DND-41 (cell line): ENCODE measurements around the gene PXK.

ENCODE experiments used
- ATAC-seq: fragments of 200-7000 bp; cut with Tn5 transposase; 3 replicates; pipeline ENCODE4 v1.9.1; 2021; ENCODE audit warnings: low read depth; ENCODE audit not compliant: insufficient read depth
- DNase-seq: peaks from one replicate; pipeline ENCODE4 v3.0.0-alpha.2; 2020
- H2AFZ ChIP-seq: 2 replicates; pipeline ENCODE4 v1.6.0; 2012; ENCODE audit warnings: low read depth, low read length
- H3K27ac ChIP-seq: 2 replicates; pipeline ENCODE4 v1.5.1; 2012; ENCODE audit warnings: low read length, inconsistent platforms
- H3K27me3 ChIP-seq: fragments of 200-600 bp; sonication (generic); 2 replicates; pipeline ENCODE4 v1.6.0; 2012; ENCODE audit warnings: low read length, mild to moderate bottlenecking, inconsistent platforms; ENCODE audit not compliant: insufficient read depth, poor library complexity
- H3K36me3 ChIP-seq: 2 replicates; pipeline ENCODE4 v1.5.1; 2012; ENCODE audit warnings: low read length, inconsistent platforms; ENCODE audit not compliant: insufficient read depth
- H3K4me1 ChIP-seq: 2 replicates; pipeline ENCODE4 v1.5.1; 2012; ENCODE audit warnings: mild to moderate bottlenecking, low read length; ENCODE audit not compliant: insufficient read depth
- H3K4me2 ChIP-seq: 2 replicates; pipeline ENCODE4 v1.6.0; 2012; ENCODE audit warnings: mild to moderate bottlenecking, moderate library complexity, low read length, inconsistent platforms; ENCODE audit not compliant: insufficient read depth
- H3K4me3 ChIP-seq, 2 experiments: fragments of 200-600 bp in 1 of 2; shearing (Covaris generic) in 1 of 2; 2 replicates each; pipeline ENCODE4 v1.5.1; 2012 to 2016; ENCODE audit warnings: inconsistent platforms in 2 of 2, low read length in 2 of 2, mild to moderate bottlenecking in 2 of 2, low read depth in 1 of 2, moderate library complexity in 1 of 2
- H3K79me2 ChIP-seq: 2 replicates; pipeline ENCODE4 v1.6.0; 2012; ENCODE audit warnings: low read length, inconsistent platforms; ENCODE audit not compliant: insufficient read depth
- H3K9ac ChIP-seq: 2 replicates; pipeline ENCODE4 v1.6.0; 2012; ENCODE audit warnings: low read depth, mild to moderate bottlenecking, inconsistent platforms, low read length, moderate library complexity
- H3K9me3 ChIP-seq: 2 replicates; pipeline ENCODE4 v1.5.1; 2012; ENCODE audit warnings: low read length, moderate library complexity, mild to moderate bottlenecking, inconsistent platforms; ENCODE audit not compliant: insufficient read depth, severe bottlenecking
- H4K20me1 ChIP-seq: 2 replicates; pipeline ENCODE4 v1.6.0; 2012; ENCODE audit warnings: low read length; ENCODE audit not compliant: insufficient read depth
- CTCF ChIP-seq: IDR thresholded peaks from 2 replicates; pipeline ENCODE4 v1.5.1; 2012; ENCODE audit warnings: borderline replicate concordance, low read length, moderate library complexity, mild to moderate bottlenecking; ENCODE audit not compliant: poor library complexity, severe bottlenecking; ENCODE audit errors: extremely low read depth
- EZH2 ChIP-seq: IDR thresholded peaks from 3 replicates; pipeline ENCODE4 v1.6.1; 2012; ENCODE audit warnings: borderline replicate concordance, low read depth, mild to moderate bottlenecking, moderate library complexity, low read length, inconsistent platforms; ENCODE audit not compliant: severe bottlenecking

PXK gene

DNA sequence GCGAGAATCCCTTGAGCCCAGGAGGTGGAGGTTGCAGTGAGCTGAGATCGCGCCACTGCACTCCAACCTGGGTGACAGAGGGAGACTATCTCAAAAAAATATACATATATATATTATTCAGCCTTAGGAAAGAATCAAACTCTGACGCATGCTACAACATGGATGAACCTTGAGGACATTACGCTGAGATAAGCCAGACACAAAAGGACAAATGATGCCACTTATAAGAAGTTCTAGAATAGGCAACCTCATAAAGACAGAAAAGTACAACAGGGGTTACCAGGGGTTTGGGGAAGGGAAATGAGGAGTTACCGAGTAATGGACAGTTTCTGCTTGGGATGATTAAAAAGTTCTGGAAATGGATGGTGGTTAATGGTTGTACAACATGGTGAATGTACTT, 100.2 kb downstream of the PXK start:
- H3K79me2 ChIP-seq: peaks cover 24% of the 10 kb centered on the region
- H3K9ac ChIP-seq: peak overlapping the region; percentile 88
- peaks cover 21% of the 10 kb centered on the region for H3K4me1 ChIP-seq
- H3K27me3 ChIP-seq: no peaks in the 10 kb centered on the region
- H4K20me1 ChIP-seq: no peaks in the 10 kb centered on the region; the same call in 1 of the 2 replicates
- no peaks in the 10 kb centered on the region for H3K9me3 ChIP-seq
- ATAC-seq: no peak
- peaks cover 41% of the 10 kb centered on the region for H3K36me3 ChIP-seq
- peak overlapping the region; percentile 85 to 98 for H3K4me3 ChIP-seq
- peak overlapping the region; percentile 98 for H3K27ac ChIP-seq
- peak overlapping the region; percentile 98 for H2AFZ ChIP-seq
- H3K4me2 ChIP-seq: peak overlapping the region; percentile 96
- no peak for DNase-seq
- TF ChIP-seq EZH2 (no peak), CTCF (no peak)

- DNase-seq: peak; percentile 92
- Histone ChIP-seq H3K4me1 (peaks cover 21% of the 10 kb centered on the region), H4K20me1 (no peaks in the 10 kb centered on the region), H3K4me2 (peak within 1 kb of the TSS; percentile 96), H2AFZ (peak within 1 kb of the TSS; percentile 98), H3K9me3 (no peaks in the 10 kb centered on the region), H3K27me3 (no peaks in the 10 kb centered on the region), H3K4me3 (peak within 1 kb of the TSS; percentile 85 to 98), H3K27ac (peak within 1 kb of the TSS; percentile 98), H3K36me3 (peaks cover 34% of the 10 kb centered on the region), H3K9ac (peak within 1 kb of the TSS; percentile 88), H3K79me2 (peaks cover 24% of the 10 kb centered on the region)
- TF ChIP-seq CTCF: no peak
- TF ChIP-seq EZH2: no peak
- ATAC-seq: peak; percentile 93
These were observed 100.9 kb downstream of the PXK start, which contains the start of gene PDHB for GRCh38 chr3:58433400-58434167. TSS of gene PDHB (minus strand) at chr3:58433832. CDS start at chr3:58433809, 23 bp downstream.

- Histone ChIP-seq H2AFZ (peak overlapping the region; percentile 67), H3K27ac (peak overlapping the region; percentile 58)
These were observed 101.4 kb downstream of the PXK start for GRCh38 chr3:58434168-58434504.

More at GRCh38 chr3:58434168-58434504, 101.4 kb downstream of the PXK start:
- Histone ChIP-seq H3K36me3 (peaks cover 29% of the 10 kb centered on the region), H3K4me3 (peak overlapping the region in 1 of 2 experiments; percentile 98; a peak in 3 of 4 replicates), H3K9ac (peak overlapping the region; percentile 88), H3K4me1 (peaks cover 21% of the 10 kb centered on the region), H4K20me1 (no peaks in the 10 kb centered on the region), H3K27me3 (no peaks in the 10 kb centered on the region), H3K4me2 (peak overlapping the region; percentile 78), H3K79me2 (peaks cover 24% of the 10 kb centered on the region), H3K9me3 (no peaks in the 10 kb centered on the region)
- no peak for TF ChIP-seq EZH2
- TF ChIP-seq CTCF: no peak
- DNase-seq (no peak), ATAC-seq (no peak)
